ENCODE measurements around the gene EIF1.
A peak's percentile ranks its signal among the peaks of the same experiment; 100 is the strongest.

EIF1 gene

DNA sequence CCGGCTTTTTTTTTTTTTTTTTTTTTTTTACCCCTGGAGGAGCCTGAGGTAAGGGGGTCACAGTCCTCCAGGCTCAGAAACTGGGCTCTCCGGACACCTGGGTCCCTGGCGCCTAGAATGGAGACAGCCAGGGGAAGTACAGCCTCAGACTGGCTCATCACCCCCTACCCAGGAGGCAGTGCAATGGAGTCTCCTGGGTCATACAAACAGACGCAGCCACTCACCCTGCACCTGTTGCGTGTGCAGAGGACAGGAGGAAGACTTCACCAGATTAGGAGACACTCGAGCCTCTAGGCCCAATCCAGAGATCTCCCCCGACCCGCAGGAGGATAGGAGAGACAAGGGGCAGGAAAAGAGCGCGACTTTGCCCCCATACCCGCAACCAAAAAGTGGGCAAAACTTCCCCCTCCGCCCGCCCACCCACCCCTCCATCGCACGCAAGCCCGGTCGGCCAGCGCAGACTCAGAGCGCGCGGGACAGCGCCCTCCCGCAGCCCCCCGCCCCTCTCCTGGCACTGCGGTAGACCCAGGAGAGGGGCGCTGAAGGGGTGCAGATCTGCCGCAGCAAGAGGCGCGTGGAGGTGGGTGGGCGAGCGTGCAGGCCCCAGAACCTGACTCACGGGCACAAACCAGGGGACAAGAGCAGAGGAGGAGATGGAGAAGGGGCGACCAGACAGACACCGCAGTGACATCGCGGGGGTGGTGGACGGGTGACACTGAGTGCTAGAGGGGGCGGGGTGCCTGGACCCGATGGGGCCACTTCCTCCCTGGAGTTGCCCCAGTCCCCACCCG, 44.9 kb downstream of the EIF1 start:
- POLR2A ChIA-PET (ENCODE audit: low non-redundant PET) = interaction anchor here (1.0 to 1.1 kb wide), 2 partner anchors 16 to 53 kb away, joined by 3 to 7 read pairs; partner anchors contain the start of gene JUP
- CTCF ChIA-PET = interaction anchor here (0.6 to 1.3 kb wide), 2 partner anchors 38 to 78 kb away, joined by 3 to 7 read pairs; partner anchors contain the start of gene P3H4
- H3K27ac ChIP-seq = no peak overlapping the region
- DNase-seq (ENCODE audit: low spot score) = no peak
- TF ChIP-seq, protein P1, sequence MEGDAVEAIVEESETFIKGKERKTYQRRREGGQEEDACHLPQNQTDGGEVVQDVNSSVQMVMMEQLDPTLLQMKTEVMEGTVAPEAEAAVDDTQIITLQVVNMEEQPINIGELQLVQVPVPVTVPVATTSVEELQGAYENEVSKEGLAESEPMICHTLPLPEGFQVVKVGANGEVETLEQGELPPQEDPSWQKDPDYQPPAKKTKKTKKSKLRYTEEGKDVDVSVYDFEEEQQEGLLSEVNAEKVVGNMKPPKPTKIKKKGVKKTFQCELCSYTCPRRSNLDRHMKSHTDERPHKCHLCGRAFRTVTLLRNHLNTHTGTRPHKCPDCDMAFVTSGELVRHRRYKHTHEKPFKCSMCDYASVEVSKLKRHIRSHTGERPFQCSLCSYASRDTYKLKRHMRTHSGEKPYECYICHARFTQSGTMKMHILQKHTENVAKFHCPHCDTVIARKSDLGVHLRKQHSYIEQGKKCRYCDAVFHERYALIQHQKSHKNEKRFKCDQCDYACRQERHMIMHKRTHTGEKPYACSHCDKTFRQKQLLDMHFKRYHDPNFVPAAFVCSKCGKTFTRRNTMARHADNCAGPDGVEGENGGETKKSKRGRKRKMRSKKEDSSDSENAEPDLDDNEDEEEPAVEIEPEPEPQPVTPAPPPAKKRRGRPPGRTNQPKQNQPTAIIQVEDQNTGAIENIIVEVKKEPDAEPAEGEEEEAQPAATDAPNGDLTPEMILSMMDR (conservative IDR thresholded peaks at IDR 0.05; ENCODE audit: low read depth) = no peak

GRCh38 chr17:41734139-41734948, 45.7 kb downstream of the EIF1 start, which contains the start of gene HAP1:
HAP1 (minus strand) TSS chr17:41734643; CDS start chr17:41734634, 9 bp downstream.
- DNase-seq (ENCODE audit: low spot score) = peak; percentile 65
- CTCF ChIA-PET = interaction anchor here (1.3 kb wide), 1 partner anchor 38 kb away, joined by 7 read pairs; no protein-coding TSS in a partner anchor
- POLR2A ChIA-PET (ENCODE audit: low non-redundant PET) = interaction anchor here (1.0 to 1.1 kb wide), 2 partner anchors 17 to 52 kb away, joined by 3 to 7 read pairs; partner anchors contain the start of gene JUP
- TF ChIP-seq, protein P1 (conservative IDR thresholded peaks at IDR 0.05; ENCODE audit: low read depth) = no peak
- peak within 1 kb of the TSS; percentile 43 for H3K27ac ChIP-seq

GRCh38 chr17:41734949-41735313, 46.2 kb downstream of the EIF1 start:
- ChIA-PET POLR2A (ENCODE audit: low non-redundant PET) (interaction anchor here (1.1 kb wide), 1 partner anchor 17 kb away, joined by 7 read pairs; no protein-coding TSS in a partner anchor), CTCF (interaction anchor here (0.7 to 1.3 kb wide), 2 partner anchors 39 to 52 kb away, joined by 4 to 7 read pairs; partner anchors contain the start of gene JUP)
- no peak for DNase-seq (ENCODE audit: low spot score)
- TF ChIP-seq, protein P1 (conservative IDR thresholded peaks at IDR 0.05; ENCODE audit: low read depth) = no peak
- H3K27ac ChIP-seq = peak overlapping the region; percentile 43

DNA sequence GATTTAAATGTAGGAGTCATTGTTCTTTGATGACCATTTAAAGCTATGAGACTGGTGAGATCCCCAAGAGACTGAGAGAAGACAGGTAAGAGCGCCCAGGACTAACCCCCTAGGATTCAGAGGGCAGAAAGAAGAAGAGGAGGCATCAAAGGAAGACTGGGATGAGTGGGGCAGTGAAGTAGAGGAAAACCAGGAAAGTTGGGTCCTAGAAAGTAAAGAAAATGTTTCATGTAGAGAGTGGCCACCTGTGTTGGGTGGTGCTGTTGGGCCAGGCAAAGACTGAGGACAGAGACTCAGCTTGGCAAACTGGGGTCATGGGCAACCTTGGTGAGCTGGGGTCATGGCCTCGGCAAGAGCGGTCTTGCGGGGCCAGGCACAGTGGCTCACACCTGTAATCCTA, 47.1 kb downstream of the EIF1 start:
- no peak overlapping the region for H3K27ac ChIP-seq
- DNase-seq (ENCODE audit: low spot score) = no peak
- CTCF ChIA-PET = interaction anchor here (0.7 kb wide), 2 partner anchors 51 to 85 kb away, joined by 3 to 4 read pairs; partner anchors contain the start of gene JUP
- TF ChIP-seq, protein P1 (conservative IDR thresholded peaks at IDR 0.05; ENCODE audit: low read depth) = no peak
- POLR2A ChIA-PET (ENCODE audit: low non-redundant PET) = no interaction called here

GRCh38 chr17:41736983-41737679, 48.4 kb downstream of the EIF1 start:
- TF ChIP-seq, protein P1 (conservative IDR thresholded peaks at IDR 0.05; ENCODE audit: low read depth) = no peak
- DNase-seq (ENCODE audit: low spot score) = no peak
- H3K27ac ChIP-seq = no peak overlapping the region
- ChIA-PET CTCF (interaction anchor here (0.5 to 1.8 kb wide), 9 partner anchors 41 to 127 kb away, joined by 3 to 14 read pairs (median 4); partner anchors contain the start of genes FKBP10 and P3H4), POLR2A (ENCODE audit: low non-redundant PET) (interaction anchor here (0.5 to 0.6 kb wide), 2 partner anchors 75 to 184 kb away, joined by 4 read pairs; no protein-coding TSS in a partner anchor)
